Stimulated activated CD8-positive, alpha-beta memory T cell treated with anti-CD3 and anti-CD28 coated beads, Interleukin-12 subunit alpha, Interleukin-12 subunit beta, amount 100 ng/mL, for 24 hours (primary cell): Measurements from ENCODE around the gene MACROD2.

ENCODE experiments used
- DNase-seq: peaks from one replicate; pipeline ENCODE4 v3.0.0-alpha.2; 2020; ENCODE audit errors: extremely low read depth

Gene MACROD2

DNA sequence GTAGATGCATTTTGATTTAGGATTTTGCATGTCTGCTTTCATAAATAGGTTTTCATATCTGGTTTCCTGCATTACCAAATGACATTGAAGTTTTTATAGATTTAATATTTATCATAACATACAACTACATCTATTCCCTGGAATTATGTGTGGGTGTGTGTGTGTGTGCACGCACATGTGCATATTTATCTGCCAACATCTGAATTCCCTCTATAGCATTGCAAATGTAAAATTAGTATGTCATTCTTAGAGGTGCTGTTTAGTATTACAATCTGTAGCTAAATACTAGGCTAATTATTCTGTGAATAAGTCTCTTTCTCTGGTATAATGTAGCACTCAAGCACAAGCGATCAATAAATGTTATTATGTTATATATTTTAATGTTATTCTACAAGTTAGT, 820.0 kb downstream of the MACROD2 start:
- DNase-seq, result no peak

DNA sequence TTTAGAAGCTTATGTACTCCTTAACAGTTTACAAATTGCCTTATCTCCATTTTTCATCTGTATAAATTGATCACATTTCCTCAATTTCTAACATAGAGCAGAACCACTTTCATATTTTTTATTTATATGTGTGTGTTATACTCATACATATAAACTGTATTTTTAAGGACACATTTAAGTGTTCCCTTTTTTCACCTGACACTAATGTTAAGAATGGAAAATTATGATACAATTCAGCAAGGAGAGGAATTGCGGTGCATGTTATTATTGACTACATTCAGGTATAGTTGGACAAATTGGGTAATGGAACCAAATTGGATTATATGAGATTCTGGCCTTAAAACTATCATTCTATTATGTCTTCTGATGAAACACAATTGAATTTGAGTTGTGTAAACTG, 821.2 kb downstream of the MACROD2 start:
- no peak for DNase-seq

DNA sequence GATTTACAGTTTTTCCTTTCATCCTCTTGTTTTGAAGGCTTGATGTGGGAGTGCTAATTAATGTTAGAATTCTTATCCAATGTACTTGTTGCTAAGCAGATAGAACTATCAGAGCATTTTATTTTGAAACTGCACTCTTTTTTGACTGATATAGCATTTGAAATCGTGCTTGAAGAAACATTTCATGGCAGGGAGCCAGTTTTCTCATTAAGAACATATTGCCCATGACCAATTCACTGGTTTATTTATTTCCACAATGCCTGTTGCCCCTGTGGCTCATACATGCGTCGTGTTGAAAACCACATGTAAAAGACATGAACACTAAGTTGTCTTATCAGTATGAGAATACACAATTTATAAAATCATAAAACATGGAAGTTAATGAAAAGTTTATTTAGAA, 821.8 kb downstream of the MACROD2 start:
- no peak for DNase-seq

DNA sequence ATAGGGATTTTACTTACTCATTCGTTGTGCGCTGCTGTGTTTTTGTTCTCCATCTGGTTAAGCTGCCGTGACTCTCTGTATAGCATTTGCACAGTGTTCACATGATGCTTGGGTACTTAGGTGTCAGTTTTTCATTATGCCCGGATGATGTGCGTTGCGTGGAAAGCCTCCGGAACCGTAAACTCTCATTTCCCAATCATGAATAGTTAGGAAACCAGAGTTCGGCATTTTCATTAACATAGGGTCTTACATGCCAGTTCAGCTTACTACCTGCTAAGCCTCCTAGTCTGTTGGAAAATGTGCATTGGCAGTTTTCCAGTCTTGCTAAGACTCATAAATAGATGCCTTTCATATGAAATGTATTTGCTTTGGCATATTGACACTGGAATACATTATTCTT, 825.5 kb downstream of the MACROD2 start:
- no peak for DNase-seq

DNA sequence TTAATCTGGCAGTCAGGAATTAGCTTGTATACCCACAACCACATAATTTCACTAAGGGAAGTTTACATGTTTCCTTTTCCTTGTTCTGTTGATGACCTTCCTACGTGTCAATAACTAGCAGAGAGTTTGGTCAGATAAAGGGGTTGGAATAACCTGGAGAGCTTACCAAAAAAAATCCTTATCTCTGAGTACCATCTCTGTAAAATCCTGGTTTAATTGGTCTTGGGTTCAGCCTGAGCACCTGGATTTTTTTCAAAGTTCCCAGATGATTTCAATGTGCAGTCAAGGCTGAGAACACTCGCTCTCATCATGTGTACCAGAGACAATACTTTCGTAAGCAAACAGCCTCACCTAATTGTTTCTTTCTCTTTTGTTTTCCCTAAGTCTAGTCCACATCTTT, 825.9 kb downstream of the MACROD2 start:
- no peak for DNase-seq

DNA sequence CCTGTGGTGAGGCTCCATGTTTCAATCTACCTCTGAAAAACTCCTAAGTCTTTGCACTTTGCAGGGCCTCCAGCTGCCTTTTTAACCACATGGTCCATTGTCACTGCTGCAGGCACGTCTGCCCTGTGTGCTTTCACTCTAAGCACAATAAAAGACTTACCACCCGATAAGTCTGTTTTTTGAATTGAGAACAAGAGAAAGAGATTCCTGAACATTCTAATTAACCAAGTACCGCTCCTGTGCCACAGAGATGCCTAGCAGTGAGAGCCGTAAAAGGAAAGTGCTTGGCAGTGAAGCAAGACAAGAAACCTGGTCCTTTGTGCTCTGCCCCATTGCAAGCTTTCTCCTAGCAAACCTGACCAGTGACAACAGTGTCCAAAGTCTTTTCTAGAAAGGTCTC, 829.7 kb downstream of the MACROD2 start:
- DNase-seq, result no peak

DNA sequence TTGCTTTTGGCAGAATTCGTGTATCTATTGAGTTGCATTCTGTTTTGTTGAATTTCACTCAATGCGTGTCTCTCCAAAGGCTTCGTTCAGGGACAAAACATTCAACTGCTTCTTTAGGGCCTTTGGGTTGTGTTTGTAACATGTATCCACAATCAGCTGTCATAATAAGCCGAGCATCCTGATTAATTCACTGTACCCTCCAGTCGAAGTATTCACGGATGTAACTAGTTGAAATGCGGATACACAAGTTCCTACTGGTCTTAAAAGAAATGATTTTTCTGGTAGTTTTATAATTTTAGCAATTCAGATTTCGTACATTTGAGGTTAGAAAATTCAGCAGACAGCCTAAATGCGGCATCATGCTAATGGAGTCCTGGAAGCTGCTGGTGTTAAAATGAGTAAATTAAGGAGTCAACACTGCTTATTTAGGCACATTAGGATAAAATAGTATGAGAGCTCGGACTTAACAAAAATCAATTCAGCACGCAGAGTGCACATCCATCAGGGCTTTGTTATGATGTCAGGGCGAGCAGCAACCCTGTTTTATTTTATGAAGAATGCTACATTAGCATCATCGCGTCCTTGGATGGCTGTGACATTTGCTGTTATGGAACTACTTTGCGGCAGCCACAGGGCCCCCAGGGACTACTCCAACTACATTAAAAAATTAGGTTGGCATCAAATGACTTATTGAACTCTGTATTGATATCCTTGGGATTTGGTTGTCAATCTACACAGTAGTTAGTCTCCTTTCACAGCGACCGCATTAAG, 831.4 kb downstream of the MACROD2 start:
- no peak for DNase-seq

DNA sequence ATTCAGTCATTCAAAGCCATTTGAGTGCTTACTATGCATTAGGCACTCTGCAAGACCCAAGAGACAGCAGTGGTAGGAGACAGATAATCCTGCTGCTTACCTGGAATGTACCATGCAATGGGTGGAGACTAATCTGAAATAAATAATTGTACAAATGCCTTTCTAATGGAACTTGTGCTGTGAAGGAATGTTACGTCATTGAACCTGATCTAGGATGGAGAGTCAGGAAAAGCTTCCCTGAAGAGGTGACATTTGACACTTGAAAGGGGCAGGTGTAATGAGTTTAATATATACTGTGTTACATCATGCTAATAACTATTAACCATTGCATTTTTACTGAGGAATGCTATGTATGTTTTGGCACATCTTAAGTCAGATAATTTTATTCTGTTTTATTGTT, 833.1 kb downstream of the MACROD2 start:
- no peak for DNase-seq

DNA sequence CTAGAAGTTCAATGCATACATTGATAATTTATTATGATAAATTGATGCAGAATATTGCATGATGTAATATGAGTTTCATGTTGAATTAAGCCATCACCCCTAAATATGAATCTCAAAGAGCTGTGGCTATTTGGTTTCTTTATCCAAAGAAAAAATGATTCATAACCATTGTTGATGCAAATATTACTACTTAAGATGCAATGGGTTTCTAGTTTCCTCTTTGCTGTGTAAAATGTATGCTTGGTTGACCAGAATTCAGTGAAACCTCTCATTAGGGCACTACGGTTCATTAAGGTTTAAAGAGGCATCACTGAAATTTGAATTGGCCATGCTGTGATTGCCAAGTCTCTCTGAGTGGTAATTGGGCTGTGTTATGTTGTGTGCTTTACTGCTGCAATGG, 834.6 kb downstream of the MACROD2 start:
- no peak for DNase-seq

DNA sequence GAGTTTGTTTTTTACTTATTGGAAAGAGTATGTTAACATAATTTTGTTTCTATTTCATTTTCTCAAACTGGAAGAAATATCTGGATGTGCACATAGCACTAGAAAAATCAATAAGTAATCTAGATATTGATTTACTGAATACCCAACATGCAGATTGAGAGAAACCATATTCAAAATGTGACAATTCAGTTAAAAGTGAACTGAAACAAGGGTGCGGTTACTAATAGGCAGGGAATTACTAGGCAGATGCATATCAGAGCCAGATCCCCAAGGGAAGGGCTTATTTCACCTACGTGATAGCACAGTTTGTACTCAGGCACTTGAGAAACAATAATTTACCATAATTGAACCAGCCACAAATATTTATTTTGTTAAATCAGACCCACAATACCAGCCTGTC, 835.1 kb downstream of the MACROD2 start:
- no peak for DNase-seq

DNA sequence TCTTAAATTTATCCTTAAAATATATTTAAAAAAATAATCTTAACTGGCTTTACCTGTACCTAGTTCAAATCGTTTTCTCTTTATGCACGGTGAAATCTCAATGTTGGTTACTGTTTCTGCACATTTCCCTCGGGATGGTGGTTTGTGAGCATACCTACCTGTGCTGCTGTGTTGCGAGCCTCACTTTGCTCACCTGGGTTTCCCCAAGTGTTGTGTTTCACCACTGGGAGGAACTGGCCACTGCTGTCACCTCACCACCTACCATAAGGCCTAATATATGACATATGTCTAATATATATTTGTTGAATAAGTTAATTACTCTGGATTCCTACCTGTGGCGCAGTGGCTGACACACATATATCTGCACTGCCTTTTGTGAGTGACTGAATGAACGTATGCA, 835.6 kb downstream of the MACROD2 start:
- no peak for DNase-seq

DNA sequence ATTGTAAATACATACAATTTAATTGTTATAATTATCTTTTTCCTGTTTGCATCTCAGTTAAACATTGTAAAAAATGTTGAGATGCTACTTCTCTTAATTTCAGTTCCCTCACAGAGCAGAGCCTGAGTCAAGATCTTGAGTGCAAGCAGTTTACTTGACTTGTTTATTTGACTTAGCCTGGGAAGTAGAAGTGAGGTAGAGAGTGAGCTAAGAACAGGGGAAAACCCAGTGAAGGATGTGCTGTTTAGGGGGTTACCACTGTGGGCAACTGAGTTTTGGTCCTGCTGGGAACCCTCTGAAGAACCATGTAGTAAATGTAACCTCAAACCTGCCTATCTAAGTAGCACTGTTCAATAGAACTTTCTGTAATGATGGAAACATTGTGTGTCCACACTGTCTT, 837.3 kb downstream of the MACROD2 start:
- no peak for DNase-seq

DNA sequence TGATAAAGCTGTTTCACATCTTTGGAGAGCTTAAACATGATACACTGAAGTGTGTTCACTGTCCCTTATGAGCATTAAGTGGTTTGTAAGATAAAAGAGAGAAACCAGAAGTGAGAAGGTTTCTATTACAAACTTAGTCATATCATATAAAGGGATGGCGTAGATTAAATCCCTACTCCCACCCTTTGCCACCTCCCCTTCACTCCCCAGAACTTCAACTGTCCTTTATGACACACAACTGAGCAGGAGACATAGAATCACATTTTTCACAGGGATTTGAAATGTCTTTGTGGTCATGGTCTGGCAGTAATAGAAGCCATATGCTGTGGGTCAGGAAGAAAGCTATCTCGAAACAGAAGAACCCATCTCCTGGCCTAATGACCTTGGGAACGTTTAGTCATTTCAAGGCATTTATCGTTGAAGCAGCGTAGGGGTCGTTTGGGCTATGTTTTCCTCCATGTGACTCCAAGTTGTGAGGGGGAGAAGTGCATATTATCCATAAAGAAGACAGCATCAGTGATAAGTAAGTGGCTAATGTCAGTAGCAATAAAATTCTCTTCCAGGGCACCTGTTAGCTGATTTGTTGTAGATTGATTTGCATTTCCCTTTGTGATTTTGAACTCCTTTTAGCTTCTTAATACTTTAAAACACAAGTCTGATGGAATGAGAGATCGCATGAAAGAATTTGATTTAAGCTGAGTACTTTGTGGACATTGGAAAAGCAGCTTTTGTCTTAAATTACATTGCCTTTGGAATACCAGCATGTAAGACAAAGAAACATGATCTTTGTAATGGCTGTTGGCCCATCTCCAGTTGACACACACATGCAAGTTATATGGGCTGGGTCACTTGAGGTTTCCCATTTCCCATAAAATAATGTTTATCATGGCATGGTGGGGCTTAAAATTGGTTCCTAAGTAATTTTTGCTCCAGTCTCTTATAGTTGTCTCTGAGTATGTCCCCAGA, 843.6 kb downstream of the MACROD2 start:
- DNase-seq, result no peak

DNA sequence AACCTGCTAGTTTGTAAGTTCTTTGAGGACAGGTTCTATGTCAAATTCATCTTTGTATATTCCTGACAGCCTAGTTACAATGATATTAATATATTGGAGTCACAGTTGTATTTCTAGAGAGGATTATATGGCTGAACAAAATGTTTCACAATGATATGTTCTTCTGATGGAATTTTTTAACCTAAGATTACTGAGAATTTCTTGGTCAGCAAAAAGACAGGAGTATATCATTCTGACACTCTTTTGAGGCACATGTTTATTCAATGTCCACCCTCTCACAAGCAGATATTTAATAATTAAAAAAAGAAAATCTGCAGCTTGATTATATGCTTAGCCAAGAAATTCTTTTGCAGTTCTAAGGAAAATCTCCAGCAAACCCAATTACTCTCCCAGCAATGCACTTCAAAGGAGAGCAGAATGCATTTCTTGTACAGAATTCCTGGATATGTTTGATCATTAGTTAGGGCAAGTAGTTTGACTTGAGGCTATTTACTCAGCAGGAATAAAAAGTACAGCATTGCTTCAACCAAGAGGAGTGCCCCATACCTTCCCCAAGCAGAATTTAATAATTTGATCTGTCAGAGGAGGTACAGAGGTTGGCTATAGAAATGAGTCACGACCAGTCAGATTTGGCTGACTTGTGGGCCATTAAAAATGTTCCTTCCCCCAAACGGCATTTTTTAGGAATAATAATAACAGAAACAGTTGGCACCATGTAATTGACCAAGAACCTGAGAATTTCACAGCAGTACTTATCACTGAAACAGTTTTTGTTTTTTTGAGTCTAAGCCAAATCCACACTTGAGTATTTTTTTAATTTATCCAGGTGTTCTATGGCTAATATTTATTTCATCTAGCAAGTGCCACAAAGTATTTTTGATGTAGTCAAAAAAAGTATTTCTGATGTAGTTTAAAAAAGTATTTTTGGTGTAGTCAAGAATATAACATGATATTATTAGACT, 850.2 kb downstream of the MACROD2 start:
- DNase-seq, result no peak

DNA sequence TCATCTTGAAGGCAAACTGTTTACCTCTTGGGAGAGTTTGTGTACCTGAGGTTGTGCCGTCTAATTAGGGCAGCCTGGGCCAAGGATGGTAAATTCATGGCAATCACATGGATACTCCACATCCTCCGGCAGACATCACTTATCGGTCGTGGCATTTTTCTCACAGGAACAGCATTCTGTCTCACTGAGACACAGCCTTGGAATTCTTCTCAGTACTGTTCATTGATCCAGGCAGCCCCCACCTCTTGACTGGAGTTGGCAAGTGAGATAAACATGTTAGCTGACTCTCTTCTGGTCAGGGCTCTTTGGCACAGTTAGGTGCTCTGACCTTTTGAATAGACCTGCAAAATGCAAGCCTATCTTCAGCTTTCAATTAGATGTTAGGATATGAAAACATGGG, 853.5 kb downstream of the MACROD2 start:
- no peak for DNase-seq

DNA sequence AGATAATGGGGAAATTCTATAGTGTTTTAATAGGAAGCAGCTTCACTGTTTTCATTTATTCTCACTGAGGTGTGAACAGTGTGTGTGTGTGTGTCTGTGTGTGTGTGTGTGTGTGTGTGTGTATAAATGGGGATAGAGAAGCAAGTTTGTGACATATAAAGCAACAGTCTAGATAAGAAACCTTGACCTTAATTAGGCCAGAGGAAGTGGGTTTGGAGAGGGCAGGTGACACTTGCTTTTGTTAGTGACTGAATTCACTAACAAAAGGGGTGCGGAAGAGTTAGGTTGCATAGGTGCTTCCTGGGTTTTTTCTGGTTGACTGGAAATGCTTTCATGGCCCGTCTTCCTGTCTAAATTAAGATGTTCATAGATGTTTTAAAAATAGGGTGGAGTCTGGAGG, 857.8 kb downstream of the MACROD2 start:
- no peak for DNase-seq

DNA sequence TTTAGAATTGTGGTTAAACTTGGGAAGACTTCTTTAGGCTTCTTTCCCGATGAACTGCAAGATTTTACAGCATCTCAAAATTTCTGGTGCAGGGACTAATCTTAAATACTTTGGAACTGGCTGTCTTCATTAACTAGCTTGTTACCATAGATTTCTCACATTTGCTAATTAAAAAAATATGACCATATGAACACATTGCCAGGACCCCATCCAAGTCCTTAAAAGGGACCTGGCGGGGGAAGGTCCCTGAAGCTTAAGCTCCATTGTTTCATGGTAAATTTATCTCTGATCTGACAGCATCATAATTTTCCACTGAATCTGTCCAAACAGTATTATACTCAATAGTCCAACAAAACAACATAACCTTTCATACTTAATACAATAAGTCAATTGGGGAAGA, 859.9 kb downstream of the MACROD2 start:
- no peak for DNase-seq

DNA sequence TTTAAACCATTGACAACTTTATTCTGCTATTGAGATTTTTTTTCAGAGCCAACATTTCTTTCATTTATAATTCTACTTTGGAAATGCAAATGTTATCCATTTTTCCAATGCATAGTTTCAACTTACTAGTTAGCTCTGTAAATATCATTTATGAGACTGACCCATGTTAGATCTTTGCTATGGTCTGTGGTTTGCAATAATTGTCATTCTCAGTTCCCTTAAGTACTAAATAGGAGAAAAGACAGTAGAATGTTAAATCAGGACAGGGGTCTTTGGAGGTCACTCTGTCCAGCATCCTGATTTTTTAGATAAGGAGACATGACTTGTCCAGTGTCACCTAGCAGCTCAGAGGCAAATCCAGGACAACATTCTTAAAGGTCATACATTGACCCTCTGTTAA, 864.3 kb downstream of the MACROD2 start:
- no peak for DNase-seq

DNA sequence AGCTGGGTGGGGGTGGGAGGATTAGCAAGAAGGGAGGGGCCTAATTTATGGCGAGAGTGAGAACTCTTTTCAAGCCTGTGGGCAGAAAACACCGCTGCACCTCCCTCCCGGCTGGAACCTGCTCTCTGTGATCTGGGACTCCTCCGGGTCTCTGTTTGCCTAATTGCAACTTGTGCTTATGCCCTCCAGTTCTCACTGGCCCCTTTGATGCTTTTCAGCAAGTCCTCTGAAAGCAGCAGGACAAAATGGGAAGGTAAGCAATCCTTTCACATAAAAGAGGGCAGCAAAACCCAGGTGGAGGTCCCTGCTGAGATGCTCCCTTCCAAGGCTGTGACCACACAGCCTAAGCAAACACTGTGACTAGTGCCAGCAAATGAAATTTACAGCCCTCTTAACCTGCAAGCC, 865.1 kb downstream of the MACROD2 start:
- DNase-seq, result no peak

DNA sequence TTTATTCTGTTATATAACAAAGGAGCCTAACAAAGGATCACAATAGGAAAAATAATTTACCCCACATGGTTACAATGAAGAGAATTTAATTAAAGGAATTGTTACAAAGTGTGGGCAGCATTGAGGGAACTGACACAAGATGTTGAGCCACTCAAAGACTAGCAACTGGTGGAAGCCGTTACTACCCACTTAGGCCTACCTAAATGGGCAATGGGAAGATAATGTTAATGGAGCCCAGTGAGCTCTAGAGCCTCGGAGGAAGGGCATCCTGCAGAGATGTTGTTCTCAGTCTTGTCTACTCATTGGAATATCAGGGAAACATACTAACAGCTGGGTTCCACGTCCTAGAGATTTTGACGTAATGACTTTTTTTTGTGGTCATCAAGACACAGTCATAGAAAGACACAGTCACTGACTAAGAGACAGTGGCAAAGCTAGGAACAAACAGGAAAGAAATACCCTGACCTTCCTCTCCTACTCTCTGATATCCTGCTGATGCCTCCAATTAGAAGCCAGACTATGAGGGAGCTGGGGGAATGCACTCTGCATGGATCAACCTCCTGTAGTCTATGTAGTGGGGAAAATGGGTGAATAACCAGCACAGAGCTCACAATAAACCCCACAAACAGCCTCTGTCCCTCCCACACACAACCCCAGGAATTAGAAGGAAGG, 865.8 kb downstream of the MACROD2 start:
- no peak for DNase-seq

DNA sequence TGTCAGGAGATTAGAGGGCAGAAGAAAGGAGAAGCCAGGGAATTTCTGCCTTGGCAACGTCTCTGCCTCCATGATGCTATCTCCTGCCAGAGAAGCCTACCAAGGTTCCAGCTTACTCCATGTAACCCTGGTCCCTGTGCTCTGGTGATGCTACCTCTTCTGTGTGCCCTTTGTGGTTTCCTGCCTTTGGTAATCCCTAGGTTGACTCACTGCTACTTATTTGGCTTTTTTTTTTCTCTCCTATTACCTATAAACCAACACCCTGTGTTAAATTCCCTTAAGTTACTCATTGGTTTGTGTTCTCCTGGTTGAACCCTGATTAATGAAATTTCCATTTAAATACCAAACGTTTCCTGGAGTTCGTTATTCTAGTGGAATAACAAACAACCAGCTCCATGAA, 869.9 kb downstream of the MACROD2 start:
- DNase-seq, result no peak
